K562 (cell line): ENCODE results near the gene TTC39A. TPM values are rescaled to one million over a fixed set of nuclear protein-coding genes. Genes with fewer than 3 reads are reported as not detected.

ENCODE experiments used
- ATAC-seq: fragments of 200-7000 bp; cut with Tn5 transposase; 3 replicates; pipeline ENCODE4 v1.9.1; 2020; ENCODE audit warnings: moderate library complexity
- BruUV-seq: library from RNA; stranded (reverse); fragments of 400-500 nt; replicated peaks from 2 replicates; lab custom pipeline; 2021; lab: Mats Ljungman, UMichigan
- CTCF ChIA-PET: fragments of 300-600 bp; formaldehyde crosslinking; extraction: SDS; loops from one replicate; lab custom pipeline; 2021; ENCODE audit warnings: low intra/inter-chr PET ratio; lab: Yijun Ruan, JAX
- POLR2A ChIA-PET: fragments of 300-600, 350-650 bp; sonication (Branson Sonifier 250); formaldehyde crosslinking; extraction: SDS; loops from one replicate; lab custom pipeline; 2021; ENCODE audit warnings: antibody characterized with exemption, inconsistent platforms; lab: Yijun Ruan, JAX
- DNase-seq, 4 experiments: peaks; one replicate each; pipeline versions ENCODE4 v3.0.0 to v3.0.0-alpha.2; 2011 to 2018; ENCODE audit warnings: low spot score in 3 of 4, mixed read lengths in 3 of 4; ENCODE audit errors: extremely low read depth in 1 of 4
- FAIRE-seq: peaks from 2 replicates; lab custom pipeline; 2011; peaks lifted over from hg19 to GRCh38; lab: Jason Lieb, UNC
- H2AFZ ChIP-seq: 2 replicates; pipeline ENCODE4 v1.6.0; 2011; ENCODE audit warnings: low read depth, low read length, control low read depth, inconsistent platforms
- H3K27ac ChIP-seq: fragments of 200-600 bp; 3 replicates; pipeline ENCODE4 v1.8.0; 2011; ENCODE audit warnings: low read depth, mild to moderate bottlenecking, control low read depth, inconsistent platforms, low read length, moderate library complexity, mixed read lengths; ENCODE audit errors: extremely low read depth
- H3K27me3 ChIP-seq, 2 experiments: fragments of 300-600 bp in 1 of 2; 2 replicates in 1 of 2; 3 replicates in 1 of 2; pipeline versions ENCODE4 v1.6.0 to v1.8.0; 2011; ENCODE audit warnings: inconsistent platforms in 2 of 2, low read length in 2 of 2, mild to moderate bottlenecking in 1 of 2, mixed read lengths in 1 of 2, moderate library complexity in 1 of 2; ENCODE audit not compliant: control insufficient read depth in 2 of 2, insufficient read depth in 2 of 2
- H3K36me3 ChIP-seq: fragments of 300-600 bp; 3 replicates; pipeline ENCODE4 v1.8.0; 2011; ENCODE audit warnings: mild to moderate bottlenecking, low read length, inconsistent platforms; ENCODE audit not compliant: control insufficient read depth, insufficient read depth
- H3K4me1 ChIP-seq, 2 experiments: fragments of 200-600 bp in 1 of 2; replicated peaks in 1 of 2; 2 replicates in 1 of 2; 3 replicates in 1 of 2; pipeline versions ENCODE4 v1.5.1 to v1.8.0; 2011; ENCODE audit warnings: inconsistent platforms in 2 of 2, low read length in 2 of 2, mild to moderate bottlenecking in 1 of 2, mixed read lengths in 1 of 2, moderate library complexity in 1 of 2; ENCODE audit not compliant: control insufficient read depth in 2 of 2, insufficient read depth in 2 of 2
- H3K4me2 ChIP-seq: 2 replicates; pipeline ENCODE4 v1.6.1; 2011; ENCODE audit warnings: low read length, control low read depth, inconsistent platforms, mixed read lengths; ENCODE audit not compliant: insufficient read depth
- H3K4me3 ChIP-seq: fragments of 200-600 bp; sonication (generic), shearing (Covaris generic); 2 replicates; pipeline ENCODE4 v1.5.1; 2016; ENCODE audit warnings: control low read depth, inconsistent platforms
- H3K79me2 ChIP-seq: fragments of 200-600 bp; 3 replicates; pipeline ENCODE4 v1.8.0; 2011; ENCODE audit warnings: low read length, inconsistent platforms; ENCODE audit not compliant: control insufficient read depth, insufficient read depth
- H3K9ac ChIP-seq, 2 experiments: 2 replicates each; pipeline versions ENCODE4 v1.6.0 to v1.6.1; 2011; ENCODE audit warnings: low read depth in 2 of 2, low read length in 2 of 2, control low read depth in 1 of 2, inconsistent platforms in 1 of 2, mild to moderate bottlenecking in 1 of 2, mixed read lengths in 1 of 2; ENCODE audit not compliant: insufficient read depth in 1 of 2
- H3K9me1 ChIP-seq: one replicate; pipeline ENCODE4 v1.6.0; 2011; ENCODE audit warnings: inconsistent platforms, mild to moderate bottlenecking, low read length, moderate library complexity; ENCODE audit not compliant: control insufficient read depth, insufficient read depth
- H3K9me3 ChIP-seq: replicated peaks from 2 replicates; pipeline ENCODE4 v1.5.1; 2011; ENCODE audit warnings: low read depth, low read length, inconsistent platforms; ENCODE audit not compliant: control insufficient read depth, insufficient read depth
- H4K20me1 ChIP-seq: replicated peaks from 2 replicates; pipeline ENCODE4 v1.6.1; 2011; ENCODE audit warnings: low read length, inconsistent platforms, mixed read lengths; ENCODE audit not compliant: control insufficient read depth, insufficient read depth
- CGGBP1 ChIP-seq: fragments of 250-450 bp; sonication (Bioruptor Pico); IDR thresholded peaks from 2 replicates; pipeline ENCODE4 v1.9.0; 2021; ENCODE audit warnings: mild to moderate bottlenecking
- CTBP1 ChIP-seq: fragments of 450-650 bp; IDR thresholded peaks from 2 replicates; pipeline ENCODE4 v1.6.1; 2016; ENCODE audit warnings: borderline replicate concordance
- ELF4 ChIP-seq: fragments of 450-650 bp; formaldehyde crosslinking; IDR thresholded peaks from 2 replicates; pipeline ENCODE4 v1.4.0; 2022; ENCODE audit warnings: missing genetic modification characterization
- MYBL2 ChIP-seq, 2 experiments: fragments of 450-650 bp in 1 of 2; sonication (generic) in 1 of 2; formaldehyde crosslinking in 1 of 2; IDR thresholded peaks; 2 replicates each; pipeline versions ENCODE4 v1.6.1 to v1.8.1; 2017 to 2022; ENCODE audit warnings: borderline replicate concordance in 1 of 2, inconsistent platforms in 1 of 2, low read depth in 1 of 2, mild to moderate bottlenecking in 1 of 2, missing genetic modification reagents in 1 of 2, moderate library complexity in 1 of 2
- NFE2 ChIP-seq: IDR thresholded peaks from 2 replicates; pipeline ENCODE4 v1.6.1; 2014; ENCODE audit warnings: antibody characterized with exemption, low read depth
- PCBP1 ChIP-seq: fragments of 200-400 bp; formaldehyde crosslinking; IDR thresholded peaks from 2 replicates; pipeline ENCODE4 v1.6.1; 2018; ENCODE audit warnings: mild to moderate bottlenecking, low read depth, low read length; ENCODE audit not compliant: poor library complexity, severe bottlenecking
- SPI1 ChIP-seq: IDR thresholded peaks from 2 replicates; pipeline ENCODE4 v1.6.1; 2011; ENCODE audit warnings: low read depth, low read length, control low read depth, borderline replicate concordance
- TAF15 ChIP-seq: fragments of 200-400 bp; formaldehyde crosslinking; IDR thresholded peaks from 2 replicates; pipeline ENCODE4 v1.6.1; 2017; ENCODE audit warnings: mild to moderate bottlenecking, low read depth, low read length, moderate library complexity
- TAF7 ChIP-seq: fragments of 450-650 bp; IDR thresholded peaks from 2 replicates; pipeline ENCODE4 v1.6.1; 2016; ENCODE audit warnings: missing genetic modification characterization, missing compliant biosample characterization
- WGBS: fragments of 100-300 bp; shearing (Covaris generic); methylation state at CpG from one replicate; pipeline ENCODE4 v1.1.6; 2016; ENCODE audit warnings: low coverage, mixed read lengths; ENCODE audit not compliant: insufficient coverage; ENCODE audit errors: missing lambda C conversion rate; 5-methylcytosine and 5-hydroxymethylcytosine counted together
- in situ Hi-C: fragments of 300-500 bp; cut with MboI; formaldehyde crosslinking; loops from 4 replicates; pipeline ENCODE4 v1.15.0; 2018; ENCODE audit warnings: inconsistent platforms, mixed read lengths
- intact Hi-C: fragments of 100-400 bp; cut with micrococcal nuclease; formaldehyde crosslinking; loops from 2 replicates; pipeline ENCODE4 v1.14.2; 2022
- polyA plus RNA-seq, 8 experiments: library from polyadenylated mRNA; depleted of rRNA in 4 of 8; stranded (reverse) in 5 of 8; unstranded in 3 of 8; fragments of >200 nt; fragmentation: Nextera tagmentation in 2 of 8; fragmentation: Illumina TruSeq in 1 of 8; extraction: Ambion mirVana in 2 of 8; extraction: Trizol in 1 of 8; gene quantifications; 2 replicates each; pipeline versions ENCODE4 v1.2.1 to v1.2.3, GENCODE V29; 2011 to 2014; ENCODE audit warnings: inconsistent platforms in 1 of 8, missing spikeins in 1 of 8
- total RNA-seq, 7 experiments: library from RNA; depleted of rRNA in 6 of 7; stranded (reverse); fragments of >200 nt in 6 of 7; fragmentation: Illumina TruSeq in 2 of 7; extraction: Trizol in 2 of 7; gene quantifications; 2 replicates each; pipeline versions ENCODE4 v1.2.1 to v1.2.3, GENCODE V29; 2011 to 2021; ENCODE audit warnings: low replicate concordance in 1 of 7
- TF ChIP-seq, protein P1 (sequence below), 2 experiments: fragments of 450-650 bp; IDR thresholded peaks; 2 replicates each; pipeline ENCODE4 v1.6.1; 2018; ENCODE audit warnings: mild to moderate bottlenecking in 2 of 2, low read depth in 1 of 2; ENCODE audit not compliant: partially characterized antibody in 2 of 2
- TF ChIP-seq, protein P2 (sequence below): fragments of 450-650 bp; IDR thresholded peaks from 2 replicates; pipeline ENCODE4 v1.6.1; 2017; ENCODE audit warnings: antibody characterized with exemption, mild to moderate bottlenecking

The TTC39A gene
- total and polyA plus RNA-seq, 9 of the 15 experiments (the other 6 are each of a cell fraction or from before 2014, with no cell fraction given): 0.18 to 0.82 (median 0.35) TPM

DNA sequence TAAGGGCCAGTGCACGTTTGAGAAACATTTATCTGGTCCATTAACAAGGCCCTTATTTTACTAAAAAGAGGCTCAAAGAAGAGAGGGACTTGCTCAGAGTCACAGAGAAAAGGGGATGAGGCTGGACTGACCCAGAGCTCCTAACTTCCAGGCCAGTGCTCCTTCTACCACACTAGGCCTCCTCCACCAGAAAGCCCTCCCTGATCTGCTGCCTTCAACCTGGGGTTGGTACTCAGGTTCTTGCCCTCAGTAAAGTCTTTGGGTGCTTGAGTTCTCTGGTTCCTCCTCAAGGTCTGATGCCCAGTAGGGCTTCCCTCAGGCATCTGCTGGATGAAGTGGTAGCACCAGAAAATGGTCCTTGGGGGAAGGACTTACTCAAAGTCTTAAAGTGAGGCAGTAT lies 26.0 kb downstream of the TTC39A start (continued):
- TF ChIP-seq, protein P1, sequence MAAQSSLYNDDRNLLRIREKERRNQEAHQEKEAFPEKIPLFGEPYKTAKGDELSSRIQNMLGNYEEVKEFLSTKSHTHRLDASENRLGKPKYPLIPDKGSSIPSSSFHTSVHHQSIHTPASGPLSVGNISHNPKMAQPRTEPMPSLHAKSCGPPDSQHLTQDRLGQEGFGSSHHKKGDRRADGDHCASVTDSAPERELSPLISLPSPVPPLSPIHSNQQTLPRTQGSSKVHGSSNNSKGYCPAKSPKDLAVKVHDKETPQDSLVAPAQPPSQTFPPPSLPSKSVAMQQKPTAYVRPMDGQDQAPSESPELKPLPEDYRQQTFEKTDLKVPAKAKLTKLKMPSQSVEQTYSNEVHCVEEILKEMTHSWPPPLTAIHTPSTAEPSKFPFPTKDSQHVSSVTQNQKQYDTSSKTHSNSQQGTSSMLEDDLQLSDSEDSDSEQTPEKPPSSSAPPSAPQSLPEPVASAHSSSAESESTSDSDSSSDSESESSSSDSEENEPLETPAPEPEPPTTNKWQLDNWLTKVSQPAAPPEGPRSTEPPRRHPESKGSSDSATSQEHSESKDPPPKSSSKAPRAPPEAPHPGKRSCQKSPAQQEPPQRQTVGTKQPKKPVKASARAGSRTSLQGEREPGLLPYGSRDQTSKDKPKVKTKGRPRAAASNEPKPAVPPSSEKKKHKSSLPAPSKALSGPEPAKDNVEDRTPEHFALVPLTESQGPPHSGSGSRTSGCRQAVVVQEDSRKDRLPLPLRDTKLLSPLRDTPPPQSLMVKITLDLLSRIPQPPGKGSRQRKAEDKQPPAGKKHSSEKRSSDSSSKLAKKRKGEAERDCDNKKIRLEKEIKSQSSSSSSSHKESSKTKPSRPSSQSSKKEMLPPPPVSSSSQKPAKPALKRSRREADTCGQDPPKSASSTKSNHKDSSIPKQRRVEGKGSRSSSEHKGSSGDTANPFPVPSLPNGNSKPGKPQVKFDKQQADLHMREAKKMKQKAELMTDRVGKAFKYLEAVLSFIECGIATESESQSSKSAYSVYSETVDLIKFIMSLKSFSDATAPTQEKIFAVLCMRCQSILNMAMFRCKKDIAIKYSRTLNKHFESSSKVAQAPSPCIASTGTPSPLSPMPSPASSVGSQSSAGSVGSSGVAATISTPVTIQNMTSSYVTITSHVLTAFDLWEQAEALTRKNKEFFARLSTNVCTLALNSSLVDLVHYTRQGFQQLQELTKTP (IDR thresholded peaks at IDR 0.05; ENCODE audit: low read depth in 1 of 2, partially characterized antibody in 2 of 2): no peak
- TF ChIP-seq CGGBP1 (CRISPR knock-in tag): no peak
- no peak for TF ChIP-seq PCBP1

GRCh38 chr1:51303751-51304251 lies 26.6 kb downstream of the TTC39A start:
- BruUV-seq: no TSS peak
- H3K9me3 ChIP-seq: no peaks in the 10 kb centered on the region; the same call in 1 of the 2 replicates
- peak overlapping the region; percentile 4 to 80; a peak in 2 of 4 replicates for H3K9ac ChIP-seq
- no peaks in the 10 kb centered on the region for H3K36me3 ChIP-seq
- H3K4me3 ChIP-seq: no peak overlapping the region
- in situ Hi-C loops: no loop called here
- ATAC-seq (peak; percentile 43; the same call in 2 of the 3 replicates), DNase-seq (peak in 1 of 4 experiments; percentile 42), FAIRE-seq (no peak)
- ChIA-PET POLR2A (interaction anchor here (0.7 to 1.0 kb wide), 2 partner anchors 16 to 28 kb away, joined by 3 read pairs; no protein-coding TSS in a partner anchor), CTCF (no interaction called here)
- no peaks in the 10 kb centered on the region for H3K9me1 ChIP-seq
- no peaks in the 10 kb centered on the region for H3K27me3 ChIP-seq
- peak overlapping the region; percentile 48; the same call in 1 of the 2 replicates for H3K4me2 ChIP-seq
- H3K4me1 ChIP-seq: peaks cover 14 to 51% of the 10 kb centered on the region in 2 experiments; a peak in 4 of 5 replicates
- H2AFZ ChIP-seq: peak overlapping the region; percentile 64
- H3K27ac ChIP-seq: peak overlapping the region; percentile 16; the same call in 1 of the 3 replicates
- intact Hi-C loops: no loop called here
- no peaks in the 10 kb centered on the region for H4K20me1 ChIP-seq
- 31% methylated on average over 8 of the region's 8 CpGs for WGBS
- no peaks in the 10 kb centered on the region for H3K79me2 ChIP-seq
- no peak for TF ChIP-seq ELF4
- no peak for TF ChIP-seq TAF15
- TF ChIP-seq TAF7 (tag): no peak
- TF ChIP-seq MYBL2 (IDR thresholded peaks at IDR 0.05; ENCODE audit: low read depth): no peak
- TF ChIP-seq MYBL2 (CRISPR knock-in tag; IDR thresholded peaks at IDR 0.05; ENCODE audit: borderline replicate concordance): no peak
- TF ChIP-seq, protein P2, sequence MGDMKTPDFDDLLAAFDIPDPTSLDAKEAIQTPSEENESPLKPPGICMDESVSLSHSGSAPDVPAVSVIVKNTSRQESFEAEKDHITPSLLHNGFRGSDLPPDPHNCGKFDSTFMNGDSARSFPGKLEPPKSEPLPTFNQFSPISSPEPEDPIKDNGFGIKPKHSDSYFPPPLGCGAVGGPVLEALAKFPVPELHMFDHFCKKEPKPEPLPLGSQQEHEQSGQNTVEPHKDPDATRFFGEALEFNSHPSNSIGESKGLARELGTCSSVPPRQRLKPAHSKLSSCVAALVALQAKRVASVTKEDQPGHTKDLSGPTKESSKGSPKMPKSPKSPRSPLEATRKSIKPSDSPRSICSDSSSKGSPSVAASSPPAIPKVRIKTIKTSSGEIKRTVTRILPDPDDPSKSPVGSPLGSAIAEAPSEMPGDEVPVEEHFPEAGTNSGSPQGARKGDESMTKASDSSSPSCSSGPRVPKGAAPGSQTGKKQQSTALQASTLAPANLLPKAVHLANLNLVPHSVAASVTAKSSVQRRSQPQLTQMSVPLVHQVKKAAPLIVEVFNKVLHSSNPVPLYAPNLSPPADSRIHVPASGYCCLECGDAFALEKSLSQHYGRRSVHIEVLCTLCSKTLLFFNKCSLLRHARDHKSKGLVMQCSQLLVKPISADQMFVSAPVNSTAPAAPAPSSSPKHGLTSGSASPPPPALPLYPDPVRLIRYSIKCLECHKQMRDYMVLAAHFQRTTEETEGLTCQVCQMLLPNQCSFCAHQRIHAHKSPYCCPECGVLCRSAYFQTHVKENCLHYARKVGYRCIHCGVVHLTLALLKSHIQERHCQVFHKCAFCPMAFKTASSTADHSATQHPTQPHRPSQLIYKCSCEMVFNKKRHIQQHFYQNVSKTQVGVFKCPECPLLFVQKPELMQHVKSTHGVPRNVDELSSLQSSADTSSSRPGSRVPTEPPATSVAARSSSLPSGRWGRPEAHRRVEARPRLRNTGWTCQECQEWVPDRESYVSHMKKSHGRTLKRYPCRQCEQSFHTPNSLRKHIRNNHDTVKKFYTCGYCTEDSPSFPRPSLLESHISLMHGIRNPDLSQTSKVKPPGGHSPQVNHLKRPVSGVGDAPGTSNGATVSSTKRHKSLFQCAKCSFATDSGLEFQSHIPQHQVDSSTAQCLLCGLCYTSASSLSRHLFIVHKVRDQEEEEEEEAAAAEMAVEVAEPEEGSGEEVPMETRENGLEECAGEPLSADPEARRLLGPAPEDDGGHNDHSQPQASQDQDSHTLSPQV: 0 out of 2 replicates have a peak, but pooled peaks have one; percentile 12
- peak; percentile 27; the same call in 1 of the 2 replicates for TF ChIP-seq NFE2
- TF ChIP-seq SPI1: peak; percentile 97
- peak; percentile 23; the same call in 1 of the 2 replicates for TF ChIP-seq CTBP1
